GM12878 (cell line): ENCODE data around the gene BBX. TPM values are rescaled to one million over a fixed set of nuclear protein-coding genes. Genes with fewer than 3 reads are reported as not detected.
A peak's percentile ranks its signal among the peaks of the same experiment; 100 is the strongest.

Experiments used
- E4F1 ChIP-seq: fragments of 450-650 bp; IDR thresholded peaks from 2 replicates; pipeline ENCODE4 v1.6.1; 2018; ENCODE audit warnings: borderline replicate concordance, mild to moderate bottlenecking; ENCODE audit not compliant: partially characterized antibody
- GABPA ChIP-seq: IDR thresholded peaks from 2 replicates; pipeline ENCODE4 v1.6.1; 2014; ENCODE audit warnings: antibody characterized with exemption, low read depth, mild to moderate bottlenecking, inconsistent platforms
- HDAC2 ChIP-seq: fragments of 200-600 bp; sonication (generic); IDR thresholded peaks from 2 replicates; pipeline ENCODE4 v1.6.1; 2017
- JUNB ChIP-seq: IDR thresholded peaks from 2 replicates; pipeline ENCODE4 v1.6.1; 2016; ENCODE audit warnings: antibody characterized with exemption, mild to moderate bottlenecking
- KDM1A ChIP-seq: fragments of 200-600 bp; sonication (generic); IDR thresholded peaks from 2 replicates; pipeline ENCODE4 v1.6.1; 2016; ENCODE audit warnings: borderline replicate concordance
- PKNOX1 ChIP-seq: fragments of 450-650 bp; IDR thresholded peaks from 2 replicates; pipeline ENCODE4 v1.6.1; 2016; ENCODE audit warnings: mild to moderate bottlenecking
- SPI1 ChIP-seq: IDR thresholded peaks from 2 replicates; pipeline ENCODE4 v1.6.1; 2011; ENCODE audit warnings: low read depth, mild to moderate bottlenecking, low read length, moderate library complexity, borderline replicate concordance; ENCODE audit not compliant: insufficient read depth
- TCF7 ChIP-seq: IDR thresholded peaks from 2 replicates; pipeline ENCODE4 v1.6.1; 2014; ENCODE audit warnings: antibody characterized with exemption, borderline replicate concordance
- ZNF217 ChIP-seq: fragments of 450-650 bp; IDR thresholded peaks from 2 replicates; pipeline ENCODE4 v1.6.1; 2017; ENCODE audit warnings: antibody characterized with exemption, mild to moderate bottlenecking
- polyA plus RNA-seq, 11 experiments: library from polyadenylated mRNA; depleted of rRNA in 4 of 11; unstranded in 6 of 11; stranded (reverse) in 5 of 11; fragments of >200 nt; fragmentation: Nextera tagmentation in 4 of 11; fragmentation: Illumina TruSeq in 1 of 11; extraction: Ambion mirVana in 4 of 11; extraction: Trizol in 1 of 11; gene quantifications; 1 replicate in 1 of 11; 2 replicates in 10 of 11; pipeline versions ENCODE4 v1.2.1 to v1.2.3, GENCODE V29; 2011 to 2016; ENCODE audit warnings: inconsistent platforms in 2 of 11, missing spikeins in 2 of 11, low read depth in 1 of 11
- total RNA-seq, 4 experiments: library from RNA; depleted of rRNA in 3 of 4; stranded (reverse); fragments of >200 nt in 3 of 4; fragmentation: Illumina TruSeq in 1 of 4; extraction: Trizol in 1 of 4; gene quantifications; 2 replicates each; pipeline versions ENCODE4 v1.2.1 to v1.2.3, GENCODE V29; 2013 to 2021
- TF ChIP-seq, protein P1 (sequence below): fragments of 450-650 bp; IDR thresholded peaks from 2 replicates; pipeline ENCODE4 v1.6.1; 2017; ENCODE audit warnings: mild to moderate bottlenecking, moderate library complexity

Gene BBX
- total and polyA plus RNA-seq, 10 of the 15 experiments (the other 5 are each of a cell fraction or from before 2014, with no cell fraction given), result 13.3 to 38.5 (median 32.0) TPM

GRCh38 chr3:107598926-107599771 is 76.4 kb downstream of the BBX start (continued):
- TF ChIP-seq SPI1 (0 out of 2 replicates have a peak, but pooled peaks have one; percentile 1), TCF7 (no peak), HDAC2 (no peak), GABPA (no peak), PKNOX1 (0 out of 2 replicates have a peak, but pooled peaks have one; percentile 26), JUNB (no peak), ZNF217 (no peak), KDM1A (no peak), E4F1 (no peak)
- TF ChIP-seq, protein P1, sequence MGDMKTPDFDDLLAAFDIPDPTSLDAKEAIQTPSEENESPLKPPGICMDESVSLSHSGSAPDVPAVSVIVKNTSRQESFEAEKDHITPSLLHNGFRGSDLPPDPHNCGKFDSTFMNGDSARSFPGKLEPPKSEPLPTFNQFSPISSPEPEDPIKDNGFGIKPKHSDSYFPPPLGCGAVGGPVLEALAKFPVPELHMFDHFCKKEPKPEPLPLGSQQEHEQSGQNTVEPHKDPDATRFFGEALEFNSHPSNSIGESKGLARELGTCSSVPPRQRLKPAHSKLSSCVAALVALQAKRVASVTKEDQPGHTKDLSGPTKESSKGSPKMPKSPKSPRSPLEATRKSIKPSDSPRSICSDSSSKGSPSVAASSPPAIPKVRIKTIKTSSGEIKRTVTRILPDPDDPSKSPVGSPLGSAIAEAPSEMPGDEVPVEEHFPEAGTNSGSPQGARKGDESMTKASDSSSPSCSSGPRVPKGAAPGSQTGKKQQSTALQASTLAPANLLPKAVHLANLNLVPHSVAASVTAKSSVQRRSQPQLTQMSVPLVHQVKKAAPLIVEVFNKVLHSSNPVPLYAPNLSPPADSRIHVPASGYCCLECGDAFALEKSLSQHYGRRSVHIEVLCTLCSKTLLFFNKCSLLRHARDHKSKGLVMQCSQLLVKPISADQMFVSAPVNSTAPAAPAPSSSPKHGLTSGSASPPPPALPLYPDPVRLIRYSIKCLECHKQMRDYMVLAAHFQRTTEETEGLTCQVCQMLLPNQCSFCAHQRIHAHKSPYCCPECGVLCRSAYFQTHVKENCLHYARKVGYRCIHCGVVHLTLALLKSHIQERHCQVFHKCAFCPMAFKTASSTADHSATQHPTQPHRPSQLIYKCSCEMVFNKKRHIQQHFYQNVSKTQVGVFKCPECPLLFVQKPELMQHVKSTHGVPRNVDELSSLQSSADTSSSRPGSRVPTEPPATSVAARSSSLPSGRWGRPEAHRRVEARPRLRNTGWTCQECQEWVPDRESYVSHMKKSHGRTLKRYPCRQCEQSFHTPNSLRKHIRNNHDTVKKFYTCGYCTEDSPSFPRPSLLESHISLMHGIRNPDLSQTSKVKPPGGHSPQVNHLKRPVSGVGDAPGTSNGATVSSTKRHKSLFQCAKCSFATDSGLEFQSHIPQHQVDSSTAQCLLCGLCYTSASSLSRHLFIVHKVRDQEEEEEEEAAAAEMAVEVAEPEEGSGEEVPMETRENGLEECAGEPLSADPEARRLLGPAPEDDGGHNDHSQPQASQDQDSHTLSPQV, result no peak
- TF ChIP-seq, all 136 proteins: peak for 18
